Hematopoietic multipotent progenitor cell treated with erythropoietin and hydrocortisone succinate and interleukin-3 and kit ligand, for 6 days (in vitro differentiated cells): ENCODE results near the gene HOXB3.

Experiments
- DNase-seq: peaks from one replicate; pipeline ENCODE4 v3.0.0-alpha.2; 2015

HOXB3 gene

GRCh38 chr17:48596735-48597527, 6.9 kb upstream of the HOXB3 start:
- no peak for DNase-seq

- DNase-seq: no peak
Observed at GRCh38 chr17:48596000-48596734, 6.1 kb upstream of the HOXB3 start.

- DNase-seq: no peak
Observed at GRCh38 chr17:48595278-48595999, 5.4 kb upstream of the HOXB3 start.

- DNase-seq: no peak
Observed at GRCh38 chr17:48594538-48595277, 4.7 kb upstream of the HOXB3 start.

- peak; percentile 88 for DNase-seq
Observed at GRCh38 chr17:48593840-48594537, 3.9 kb upstream of the HOXB3 start.

GRCh38 chr17:48593126-48593829, 3.2 kb upstream of the HOXB3 start, which contains the start of gene HOXB5:
Gene HOXB5 (minus strand): TSS chr17:48593779. CDS start chr17:48593682, 97 bp downstream.
- peak; percentile 69 for DNase-seq

- peak; percentile 70 for DNase-seq
Observed at GRCh38 chr17:48592577-48592976, 2.5 kb upstream of the HOXB3 start.

- DNase-seq: no peak
Observed at GRCh38 chr17:48592057-48592514, 2.0 kb upstream of the HOXB3 start.

GRCh38 chr17:48591255-48592056, 1.4 kb upstream of the HOXB3 start:
- DNase-seq: no peak

- no peak for DNase-seq
Observed at GRCh38 chr17:48590607-48591161, 643 bp upstream of the HOXB3 start.

GRCh38 chr17:48589060-48589830, 796 bp downstream of the HOXB3 start:
- DNase-seq: no peak

GRCh38 chr17:48588528-48588927, 1.5 kb downstream of the HOXB3 start:
- no peak for DNase-seq

- no peak for DNase-seq
Observed at GRCh38 chr17:48588074-48588415, 2.0 kb downstream of the HOXB3 start.

- DNase-seq: no peak
Observed at GRCh38 chr17:48587276-48588073, 2.6 kb downstream of the HOXB3 start.

GRCh38 chr17:48586355-48587258, 3.4 kb downstream of the HOXB3 start:
- no peak for DNase-seq

- no peak for DNase-seq
Observed at GRCh38 chr17:48584223-48584741, 5.8 kb downstream of the HOXB3 start.

GRCh38 chr17:48583708-48584222, 6.3 kb downstream of the HOXB3 start:
- no peak for DNase-seq
